GM19239 (cell line): ENCODE data around the gene NGEF.
"Not testable (repeated sequence)": the region's sequence is repeated elsewhere in the genome, so short reads cannot be mapped to it uniquely, and the experiment has no call there.

Experiments used
- DNase-seq: peaks from one replicate; pipeline ENCODE4 v3.0.0; 2011; ENCODE audit warnings: low spot score; ENCODE audit not compliant: insufficient read length
- FAIRE-seq: peaks from 2 replicates; lab custom pipeline; 2011; peaks lifted over from hg19 to GRCh38; lab: Jason Lieb, UNC

The NGEF gene, protein sequence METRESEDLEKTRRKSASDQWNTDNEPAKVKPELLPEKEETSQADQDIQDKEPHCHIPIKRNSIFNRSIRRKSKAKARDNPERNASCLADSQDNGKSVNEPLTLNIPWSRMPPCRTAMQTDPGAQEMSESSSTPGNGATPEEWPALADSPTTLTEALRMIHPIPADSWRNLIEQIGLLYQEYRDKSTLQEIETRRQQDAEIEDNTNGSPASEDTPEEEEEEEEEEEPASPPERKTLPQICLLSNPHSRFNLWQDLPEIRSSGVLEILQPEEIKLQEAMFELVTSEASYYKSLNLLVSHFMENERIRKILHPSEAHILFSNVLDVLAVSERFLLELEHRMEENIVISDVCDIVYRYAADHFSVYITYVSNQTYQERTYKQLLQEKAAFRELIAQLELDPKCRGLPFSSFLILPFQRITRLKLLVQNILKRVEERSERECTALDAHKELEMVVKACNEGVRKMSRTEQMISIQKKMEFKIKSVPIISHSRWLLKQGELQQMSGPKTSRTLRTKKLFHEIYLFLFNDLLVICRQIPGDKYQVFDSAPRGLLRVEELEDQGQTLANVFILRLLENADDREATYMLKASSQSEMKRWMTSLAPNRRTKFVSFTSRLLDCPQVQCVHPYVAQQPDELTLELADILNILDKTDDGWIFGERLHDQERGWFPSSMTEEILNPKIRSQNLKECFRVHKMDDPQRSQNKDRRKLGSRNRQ

DNA sequence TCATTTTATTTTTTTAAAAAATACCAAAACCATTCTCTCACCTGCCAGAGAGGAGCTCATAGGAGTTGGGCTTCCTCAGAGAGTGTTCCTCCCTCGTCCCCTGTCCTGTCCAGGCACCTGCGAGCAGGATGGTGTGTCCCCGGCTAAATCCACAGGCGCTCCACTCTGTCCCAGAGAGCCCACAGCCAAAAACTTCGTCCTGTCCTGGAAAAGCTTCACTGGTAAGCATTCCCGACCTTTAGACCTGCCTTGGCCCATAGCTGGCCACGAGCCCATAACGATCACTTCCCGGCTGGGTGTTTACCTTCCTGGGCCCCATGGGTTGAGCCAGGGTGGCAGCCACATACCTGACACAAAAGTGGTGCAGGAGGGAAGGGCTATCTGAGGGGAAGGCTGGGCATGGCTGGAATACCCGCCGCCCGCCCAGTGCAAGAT lies at the start of gene NGEF:
NGEF (minus strand) TSS at position 230 of the 435 bp plus-strand sequence. CDS start 38,366 bp downstream, outside the sequence.
- DNase-seq (no peak), FAIRE-seq (no peak)

DNA sequence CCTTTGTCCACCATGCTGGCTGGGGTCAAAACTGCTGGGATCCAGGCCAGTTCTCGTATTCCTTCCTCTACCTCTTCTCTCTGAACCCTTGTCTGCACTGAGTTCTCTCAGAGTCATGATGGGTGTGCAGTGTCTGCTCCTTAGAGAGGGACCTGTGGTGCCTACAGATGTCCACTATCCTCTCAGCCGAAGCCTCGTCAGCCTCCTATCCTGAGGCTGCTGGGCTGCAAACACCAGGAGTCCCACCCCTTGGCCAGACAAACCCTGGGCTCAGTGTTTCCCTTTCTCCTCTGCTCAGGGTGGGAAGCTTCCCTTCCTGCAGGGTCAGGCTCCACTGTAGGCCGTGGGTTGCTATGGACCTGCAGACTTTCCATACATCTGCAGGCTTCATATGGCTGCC lies 49.4 kb upstream of the NGEF start:
- no peak for FAIRE-seq
- DNase-seq = no peak

DNA sequence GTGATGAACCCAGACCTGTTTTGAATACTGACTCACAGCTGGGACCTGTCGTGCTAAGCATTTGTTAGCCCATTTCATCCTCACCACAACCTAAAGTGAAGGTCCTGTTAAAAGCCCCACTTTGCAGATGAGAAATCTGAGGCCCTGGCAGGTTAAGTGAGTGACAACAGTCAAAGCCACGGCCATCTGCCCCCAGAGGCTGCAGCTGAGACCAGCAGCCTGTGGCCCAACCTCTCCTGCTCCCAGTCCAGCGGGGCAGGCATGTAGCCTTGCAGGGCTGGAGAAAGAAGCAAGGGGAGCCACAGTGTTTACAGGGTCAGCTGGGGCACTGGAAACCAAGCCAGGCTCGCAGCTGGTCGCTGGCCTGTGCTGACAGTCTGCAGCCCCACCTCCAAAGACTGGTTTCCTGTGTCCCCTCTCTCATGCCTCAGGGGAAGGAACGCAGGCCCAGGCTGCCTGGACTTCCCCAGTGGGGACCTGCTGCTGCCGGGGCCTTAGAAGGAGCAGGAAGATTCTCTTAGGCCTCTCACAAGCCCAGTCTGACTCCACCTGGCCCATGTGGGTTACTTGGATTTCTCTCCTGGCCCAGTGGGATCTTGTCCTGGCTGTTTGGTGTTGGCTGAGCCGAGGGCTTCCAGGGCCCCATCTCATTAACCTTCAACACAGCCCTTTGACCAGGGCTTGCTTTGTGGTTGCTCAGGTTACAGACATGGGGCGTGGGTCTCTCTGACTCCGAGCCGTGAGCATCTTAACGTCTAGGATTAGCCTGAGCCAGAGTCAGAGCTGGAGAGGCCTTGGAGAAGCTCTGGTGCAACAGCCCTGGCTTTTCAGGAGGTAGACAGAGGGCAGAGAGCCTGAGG lies 48.8 kb upstream of the NGEF start:
- peak; percentile 86 for FAIRE-seq
- no peak for DNase-seq

DNA sequence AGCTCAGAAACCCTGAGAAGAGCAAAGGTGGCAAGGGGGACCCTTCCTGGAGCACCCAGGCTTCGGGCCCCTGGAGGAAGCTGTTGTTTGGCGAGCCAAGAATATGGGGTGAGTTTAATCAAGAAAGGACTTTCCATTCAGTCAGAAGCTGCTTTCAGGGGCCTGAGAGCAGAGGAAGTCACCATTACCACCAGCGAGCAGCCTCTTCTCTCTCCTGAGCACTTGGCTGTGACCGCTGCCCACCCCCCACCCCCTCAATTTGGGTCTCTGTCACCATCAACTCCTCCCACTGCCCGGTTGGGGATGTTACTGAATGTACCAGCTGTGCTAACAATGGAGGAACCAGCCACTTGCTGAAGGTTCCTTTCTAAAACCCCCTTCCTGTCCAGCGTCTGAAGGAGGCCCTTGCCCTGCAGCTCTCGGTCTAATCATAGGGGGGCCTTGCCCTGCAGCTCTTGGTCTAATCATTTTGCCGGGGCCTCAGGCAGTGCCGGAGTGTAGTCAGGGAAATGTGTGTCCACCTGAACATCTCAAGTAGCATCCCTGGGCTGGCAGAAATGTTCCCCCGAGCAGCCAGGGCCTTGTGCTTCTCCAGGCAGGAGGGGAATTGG lies 48.0 kb upstream of the NGEF start:
- FAIRE-seq (no peak), DNase-seq (no peak)

DNA sequence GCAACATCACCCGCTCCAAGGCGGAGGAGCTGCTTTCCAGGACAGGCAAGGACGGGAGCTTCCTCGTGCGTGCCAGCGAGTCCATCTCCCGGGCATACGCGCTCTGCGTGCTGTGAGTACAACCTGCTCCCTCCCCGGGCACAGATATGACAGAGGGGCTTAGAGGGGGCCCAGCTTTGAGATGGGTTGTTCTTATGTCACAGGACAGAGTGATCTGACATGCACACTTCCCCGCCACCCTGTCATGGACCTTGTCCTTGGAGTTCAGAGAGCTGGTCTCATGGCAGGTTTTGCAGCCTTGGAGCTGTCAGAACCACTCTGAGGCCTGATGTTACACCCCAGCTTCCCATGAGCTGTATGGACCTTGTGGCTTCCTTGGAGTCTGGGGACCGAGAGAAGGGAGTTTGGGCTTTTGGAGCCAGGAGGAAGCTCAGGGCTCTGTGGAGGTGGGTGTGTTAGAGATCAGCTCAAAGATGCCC lies 47.5 kb upstream of the NGEF start:
- no peak for FAIRE-seq

DNA sequence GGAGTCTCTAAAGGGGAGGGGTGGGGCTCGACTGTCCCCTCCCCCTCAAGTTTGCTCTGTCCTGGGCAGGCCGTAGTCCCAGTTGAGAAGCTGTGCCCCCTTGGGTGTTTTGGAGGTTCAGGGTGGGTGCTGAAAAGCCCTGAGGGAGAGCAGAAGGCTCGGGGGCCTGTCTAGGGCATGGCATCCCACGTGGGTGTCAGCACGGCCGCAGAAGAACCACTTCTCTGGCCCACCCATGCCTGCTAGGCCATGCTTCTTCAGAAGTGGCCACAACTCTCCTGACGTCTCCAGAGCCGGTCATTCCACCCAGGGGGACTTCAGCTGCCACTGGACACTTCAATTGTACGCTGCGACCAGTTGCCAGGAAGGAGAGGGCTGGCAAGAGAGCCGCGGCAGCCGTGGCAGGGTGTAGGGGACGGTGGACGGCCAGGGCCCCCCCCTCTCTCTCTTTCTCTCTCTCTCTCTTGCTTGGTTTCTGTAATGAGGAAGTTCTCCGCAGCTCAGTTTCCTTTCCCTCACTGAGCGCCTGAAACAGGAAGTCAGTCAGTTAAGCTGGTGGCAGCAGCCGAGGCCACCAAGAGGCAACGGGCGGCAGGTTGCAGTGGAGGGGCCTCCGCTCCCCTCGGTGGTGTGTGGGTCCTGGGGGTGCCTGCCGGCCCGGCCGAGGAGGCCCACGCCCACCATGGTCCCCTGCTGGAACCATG lies 46.9 kb upstream of the NGEF start, which contains the start of gene INPP5D:
INPP5D (plus strand) TSS at position 546 of the 704 bp plus-strand sequence; CDS start at position 683, 137 bp downstream.
- DNase-seq = peak; percentile 68
- peak; percentile 96 for FAIRE-seq

More for the DNA sequence above, 47.5 kb upstream of the NGEF start:
- DNase-seq = no peak

DNA sequence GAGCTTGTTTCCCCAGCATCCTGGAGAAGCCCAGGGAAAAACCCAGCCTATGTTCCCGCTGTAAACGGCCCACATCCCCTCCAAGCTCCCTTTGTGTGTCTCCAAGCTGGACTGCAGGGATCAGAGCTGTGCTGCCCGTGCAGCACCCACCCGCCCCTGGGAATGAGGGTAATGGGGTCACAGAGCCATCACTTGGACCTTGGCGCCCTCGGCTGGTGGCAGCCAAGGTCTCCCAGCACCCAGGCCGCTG lies 46.4 kb upstream of the NGEF start:
- DNase-seq = no peak
- no peak for FAIRE-seq

DNA sequence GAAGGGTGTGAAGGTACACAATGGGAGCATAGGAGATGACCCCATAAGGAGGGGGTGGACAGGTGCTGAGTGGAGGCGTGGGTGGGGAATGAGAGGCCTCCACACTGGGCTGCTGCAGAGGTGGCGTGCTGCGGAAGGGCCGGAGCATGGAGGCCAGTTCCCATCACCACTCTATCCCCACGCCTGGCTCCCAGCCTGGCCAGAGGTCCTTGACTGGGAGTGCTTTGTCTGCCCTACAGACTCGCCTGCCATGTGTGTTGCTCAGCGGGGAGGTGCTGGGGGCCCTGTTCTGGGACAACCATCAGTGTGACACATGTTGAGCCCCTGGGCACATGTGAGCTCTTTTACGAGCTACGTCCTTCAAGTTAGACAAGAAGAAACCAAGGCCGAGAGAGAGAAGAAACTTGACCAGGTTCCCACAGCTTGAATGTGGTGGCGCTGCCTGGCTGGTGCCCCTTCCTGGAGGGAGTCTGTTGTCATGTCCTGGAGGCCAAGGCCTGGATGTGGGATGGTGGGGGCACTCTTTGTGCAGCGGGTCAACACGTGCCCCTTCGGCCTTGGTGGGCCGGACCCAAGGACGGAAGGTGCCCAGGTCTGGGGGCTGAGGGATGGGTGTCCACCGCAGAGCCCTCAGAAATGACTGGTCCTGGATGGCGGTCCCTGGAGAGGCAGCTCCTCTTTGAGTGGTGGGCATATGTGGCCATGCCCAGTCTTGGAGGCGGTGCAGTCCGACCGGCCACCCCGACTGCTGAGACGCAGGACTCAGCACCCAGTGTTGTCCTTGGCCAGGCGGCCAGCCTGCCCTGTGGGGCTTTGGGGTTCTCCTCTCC lies 45.9 kb upstream of the NGEF start:
- FAIRE-seq = no peak
- no peak for DNase-seq

DNA sequence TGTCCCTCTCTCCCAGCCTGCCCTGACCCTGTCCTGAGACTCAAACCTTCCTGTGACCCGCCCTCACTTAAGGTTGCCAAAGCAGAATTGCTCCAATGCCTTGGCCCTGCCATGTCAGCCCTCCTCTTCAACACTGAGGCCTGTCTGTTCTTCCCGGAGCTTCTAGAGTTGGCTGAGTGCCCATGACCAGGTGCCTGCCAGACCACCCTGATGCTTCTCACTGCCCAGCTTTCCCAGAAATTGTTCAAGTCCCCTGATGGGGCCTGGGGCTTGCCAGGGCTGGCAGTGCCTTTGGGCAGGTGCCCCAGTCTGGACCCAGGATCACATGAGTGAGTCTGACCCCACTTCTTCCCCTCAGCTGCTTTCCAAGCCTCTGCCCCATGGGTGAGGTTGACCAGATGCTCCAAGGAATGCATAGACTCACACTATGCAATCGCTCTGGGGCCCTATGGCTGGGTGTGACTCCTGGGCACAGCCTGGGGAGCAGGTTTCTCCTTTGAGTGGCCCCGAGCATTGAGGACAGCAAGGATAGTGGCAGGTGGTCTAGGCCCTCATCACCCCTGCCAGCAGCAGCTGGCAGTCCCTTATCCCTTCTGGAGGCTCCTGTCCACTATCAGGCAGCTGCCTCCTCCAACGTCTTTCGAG lies 44.0 kb upstream of the NGEF start:
- DNase-seq = no peak
- FAIRE-seq = no peak

DNA sequence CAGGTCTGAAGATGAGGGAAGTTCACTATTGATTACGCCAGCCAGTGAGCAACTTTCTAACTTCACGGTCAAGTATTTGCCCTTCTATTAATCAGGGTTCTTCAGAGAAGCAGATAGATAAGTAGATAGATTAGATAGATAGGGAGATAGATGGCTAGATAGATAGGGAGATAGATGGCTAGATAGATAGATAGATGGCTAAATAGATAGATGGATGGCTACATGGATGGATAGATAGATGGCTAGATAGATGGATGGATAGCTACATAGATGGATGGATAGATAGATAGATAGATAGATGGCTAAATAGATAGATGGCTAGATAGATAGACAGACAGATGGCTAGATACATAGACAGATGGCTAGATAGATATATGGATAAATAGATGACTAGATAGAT lies 42.3 kb upstream of the NGEF start:
- no peak for DNase-seq
- no peak for FAIRE-seq

DNA sequence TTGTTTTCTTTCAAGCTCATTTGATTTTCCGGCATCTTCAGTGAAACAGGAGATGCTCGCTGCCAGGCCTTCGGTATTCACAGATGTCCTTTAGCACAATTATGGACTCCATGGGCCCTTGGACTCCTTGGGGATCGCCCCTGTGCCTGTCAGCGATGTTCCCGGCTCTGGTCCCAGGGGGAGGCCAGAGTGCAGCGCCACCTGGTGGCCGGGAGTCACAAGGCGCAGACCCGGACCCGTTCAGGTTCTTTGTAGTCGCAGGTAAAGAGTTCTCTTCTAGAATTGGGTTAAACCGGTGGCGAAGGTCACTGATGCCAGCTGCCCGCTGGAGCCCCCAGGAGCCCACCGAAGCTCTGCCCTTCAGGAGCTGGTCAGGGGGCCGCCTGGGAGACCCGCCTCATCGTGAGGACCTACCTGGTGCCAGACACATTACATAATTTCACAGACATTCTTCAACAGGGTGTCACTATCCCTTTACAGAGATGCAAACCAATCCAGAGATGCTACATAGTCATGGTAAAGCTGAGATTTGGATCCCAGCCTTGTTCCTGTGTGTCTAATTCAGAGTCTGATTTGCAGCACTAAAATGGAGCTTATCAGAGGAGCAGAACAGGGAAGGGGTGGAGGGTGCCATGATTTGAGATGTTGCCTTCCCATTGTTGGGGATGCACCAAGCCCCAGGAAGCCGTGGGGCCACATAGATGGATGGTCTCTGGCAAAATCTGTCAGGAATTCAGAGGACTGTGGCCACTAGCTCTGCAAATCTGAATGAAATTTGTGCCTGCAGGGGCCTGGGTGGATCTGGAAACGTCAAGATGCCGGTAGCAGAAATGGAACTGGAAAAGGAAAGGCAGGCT lies 41.1 kb upstream of the NGEF start:
- DNase-seq (peak; percentile 83), FAIRE-seq (peak; percentile 73)

DNA sequence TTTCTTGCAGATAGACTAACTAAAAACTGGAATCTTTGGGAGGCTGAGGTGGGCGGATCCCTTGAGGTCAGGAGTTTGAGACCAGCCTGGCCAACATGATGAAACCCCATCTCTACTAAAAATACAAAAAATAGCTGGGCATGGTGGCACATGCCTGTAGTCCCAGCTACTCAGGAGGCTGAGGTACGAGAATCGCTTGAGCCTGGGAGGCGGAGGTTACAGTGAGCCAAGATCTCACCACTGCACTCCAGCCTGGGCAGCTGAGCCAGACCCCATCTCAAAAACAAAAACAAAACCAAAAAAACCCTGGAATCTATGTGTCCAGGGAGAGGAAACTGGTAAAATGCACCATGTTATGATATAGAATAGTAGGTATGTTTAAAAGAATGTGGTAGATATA lies 39.5 kb upstream of the NGEF start:
- not testable (repeated sequence) for DNase-seq, FAIRE-seq

DNA sequence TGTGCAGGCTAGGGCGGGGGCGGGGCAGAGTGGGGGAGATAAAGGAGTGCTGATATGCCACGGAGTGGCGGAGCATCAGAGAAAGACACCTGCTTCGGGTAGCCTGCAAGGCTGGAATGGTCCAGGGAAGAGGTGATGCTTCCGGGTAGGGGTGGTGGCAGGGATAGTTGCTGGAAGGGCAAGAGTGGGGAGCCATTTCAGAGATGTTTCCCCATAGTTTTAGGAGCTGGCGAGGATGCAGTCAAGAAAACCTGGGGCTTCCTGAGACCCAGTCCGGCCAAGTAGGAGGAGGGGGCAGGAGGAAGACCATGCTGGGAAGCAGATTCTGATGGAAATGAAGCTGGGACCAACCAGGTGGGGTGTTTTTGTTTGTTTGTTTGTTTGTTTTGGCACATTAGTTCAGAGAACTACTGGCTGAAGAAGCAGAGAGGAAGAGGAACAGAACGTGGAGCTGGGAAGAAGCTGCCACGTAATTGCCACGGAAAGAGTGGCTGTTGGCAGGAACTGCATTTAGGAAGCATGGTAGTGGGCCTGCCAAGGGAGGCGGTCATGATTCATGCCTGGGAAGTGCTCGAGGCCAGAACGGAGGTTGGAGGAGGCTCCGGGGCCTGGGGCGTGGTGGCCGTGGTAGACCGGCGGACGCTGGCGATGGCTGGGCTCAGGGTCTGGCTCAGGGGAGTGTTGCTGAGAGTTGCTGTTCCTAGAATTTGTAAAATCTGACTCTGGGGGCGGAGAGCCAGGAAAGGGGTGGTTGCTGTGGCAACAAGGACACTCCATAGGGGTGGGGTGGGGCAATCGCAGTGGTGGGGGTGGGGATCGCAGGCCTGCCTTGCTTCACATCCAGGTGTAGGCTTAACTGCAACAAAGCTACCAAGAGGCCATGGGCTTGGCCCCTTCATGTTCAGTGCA lies 38.4 kb upstream of the NGEF start:
- FAIRE-seq (no peak), DNase-seq (no peak)

DNA sequence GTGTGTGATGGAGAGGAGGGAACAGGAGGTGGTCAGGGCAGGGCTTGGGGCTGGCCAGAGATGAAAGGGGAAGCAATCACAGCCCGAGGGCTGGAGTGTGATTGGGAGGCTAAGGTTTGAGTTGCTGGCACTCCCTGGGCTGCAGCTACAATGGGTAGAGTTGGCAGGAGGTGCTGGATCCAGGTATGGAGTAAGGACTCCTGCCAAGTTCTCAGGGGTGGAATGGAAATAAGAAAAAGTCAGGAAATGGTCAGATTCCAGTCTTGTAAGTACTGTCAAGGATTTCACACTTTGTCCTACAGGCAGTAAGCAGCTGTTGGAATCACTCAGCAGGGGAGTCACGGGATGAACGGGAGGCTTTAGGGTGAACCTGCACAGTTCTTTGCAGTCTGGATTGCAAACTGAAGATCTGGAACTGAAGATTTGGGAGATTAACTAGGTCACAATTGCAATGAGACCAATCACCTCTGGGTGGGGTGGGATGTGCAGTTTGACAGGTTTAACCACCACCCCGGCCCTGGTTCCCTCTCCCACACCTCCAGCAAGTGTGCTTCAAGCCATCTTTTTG lies 36.2 kb upstream of the NGEF start:
- DNase-seq (no peak), FAIRE-seq (no peak)

DNA sequence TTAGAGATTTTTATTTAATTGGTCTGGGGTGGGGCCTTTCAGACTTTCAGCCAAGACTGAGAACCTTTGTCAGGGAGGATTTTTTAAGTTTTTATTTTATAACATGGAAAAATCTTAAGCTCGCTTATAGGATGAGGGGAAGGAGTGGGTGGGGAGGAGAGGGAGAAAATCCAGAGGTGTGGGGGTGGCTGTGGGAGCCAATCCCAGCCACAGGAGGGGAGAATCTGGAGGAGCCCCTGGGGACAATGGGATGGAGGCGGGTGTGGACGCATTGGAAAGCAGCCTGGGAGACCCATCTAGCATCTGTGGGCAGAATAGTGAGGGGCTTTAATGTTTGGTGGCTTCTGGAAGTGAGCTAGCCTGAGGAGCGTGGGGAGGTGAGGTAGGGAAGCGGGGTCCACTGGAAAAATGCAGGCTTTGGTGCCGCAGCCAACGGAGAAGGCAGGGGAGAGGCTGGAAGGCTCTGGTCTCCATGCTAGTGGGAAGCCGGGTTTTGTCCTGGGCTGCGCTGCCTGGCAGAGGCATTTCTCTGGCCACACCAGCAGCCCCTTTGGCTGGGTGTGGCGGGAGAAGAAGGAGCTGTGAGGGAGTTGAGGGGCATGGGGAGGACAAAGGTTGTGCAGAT lies 35.6 kb upstream of the NGEF start:
- DNase-seq (no peak), FAIRE-seq (no peak)

DNA sequence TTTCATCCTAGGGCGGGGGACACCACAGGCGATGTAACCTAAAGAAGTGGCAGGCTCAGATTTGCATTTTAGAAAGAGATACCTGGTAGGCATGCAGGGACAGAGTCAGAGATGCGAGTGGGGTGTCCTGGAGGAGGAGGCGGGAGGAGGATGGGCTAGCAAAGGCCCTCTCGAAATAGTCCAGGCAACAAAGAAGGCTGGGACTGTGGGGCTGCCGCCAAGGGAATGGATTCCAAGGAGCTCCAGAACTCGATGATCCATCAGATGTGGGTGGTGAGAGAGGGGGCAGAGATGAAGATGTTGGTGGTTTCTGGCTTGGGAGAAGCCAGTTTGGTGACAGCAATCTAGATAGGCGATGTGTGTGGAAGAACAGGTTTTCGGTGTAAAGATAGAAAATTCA lies 34.6 kb upstream of the NGEF start:
- DNase-seq (no peak), FAIRE-seq (no peak)
